Mesenteric fat pad (tissue), 1 donor: Measurements from ENCODE around the gene FGGY. TPM values are rescaled to one million over a fixed set of nuclear protein-coding genes. Genes with fewer than 3 reads are reported as not detected.
"Not testable (repeated sequence)": the region's sequence is repeated elsewhere in the genome, so short reads cannot be mapped to it uniquely, and the experiment has no call there.

ENCODE experiments used
- DNase-seq: peaks from one replicate; pipeline ENCODE4 v3.0.0-alpha.2; 2020; ENCODE audit warnings: low spot score
- total RNA-seq: library from RNA; stranded (reverse); fragmentation: NEBNext Ultra II Directional; extraction: Animal tissue kit (Norgen Biotek cat#: 25700); gene quantifications from one replicate; pipeline ENCODE4 v1.2.1, GENCODE V29; 2021
- donor health status: DM: yes; HTN: yes; CAD: no.

The FGGY gene
- total RNA-seq, 1 donor from 2014 or later = 13.8 TPM

GRCh38 chr1:59541161-59541560 lies 244.3 kb downstream of the FGGY start:
- DNase-seq = no peak

GRCh38 chr1:59541891-59542290 lies 245.0 kb downstream of the FGGY start:
- no peak for DNase-seq

DNA sequence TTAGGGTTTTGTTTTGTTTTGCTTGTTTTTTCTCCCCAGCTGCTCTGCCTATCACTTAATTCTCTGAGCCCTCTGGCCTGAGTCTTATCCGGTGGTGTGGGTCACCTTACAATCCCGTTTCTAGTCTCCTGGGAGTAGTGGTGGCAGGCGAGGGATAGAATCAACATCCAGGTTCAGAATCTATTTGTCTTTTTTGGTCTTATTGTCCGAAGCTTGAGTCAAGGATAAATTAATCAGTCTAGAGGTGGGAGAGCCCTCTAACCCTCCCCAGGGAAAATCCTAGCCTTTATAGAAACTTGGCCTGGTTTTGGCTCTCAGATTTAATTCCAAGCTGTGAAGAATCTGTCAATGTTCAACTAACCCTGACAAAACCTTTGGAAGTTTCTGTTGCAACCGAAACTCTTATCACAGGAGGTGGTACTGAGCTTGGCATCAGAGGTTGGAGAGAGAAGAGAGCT lies 246.3 kb downstream of the FGGY start:
- DNase-seq = no peak

DNA sequence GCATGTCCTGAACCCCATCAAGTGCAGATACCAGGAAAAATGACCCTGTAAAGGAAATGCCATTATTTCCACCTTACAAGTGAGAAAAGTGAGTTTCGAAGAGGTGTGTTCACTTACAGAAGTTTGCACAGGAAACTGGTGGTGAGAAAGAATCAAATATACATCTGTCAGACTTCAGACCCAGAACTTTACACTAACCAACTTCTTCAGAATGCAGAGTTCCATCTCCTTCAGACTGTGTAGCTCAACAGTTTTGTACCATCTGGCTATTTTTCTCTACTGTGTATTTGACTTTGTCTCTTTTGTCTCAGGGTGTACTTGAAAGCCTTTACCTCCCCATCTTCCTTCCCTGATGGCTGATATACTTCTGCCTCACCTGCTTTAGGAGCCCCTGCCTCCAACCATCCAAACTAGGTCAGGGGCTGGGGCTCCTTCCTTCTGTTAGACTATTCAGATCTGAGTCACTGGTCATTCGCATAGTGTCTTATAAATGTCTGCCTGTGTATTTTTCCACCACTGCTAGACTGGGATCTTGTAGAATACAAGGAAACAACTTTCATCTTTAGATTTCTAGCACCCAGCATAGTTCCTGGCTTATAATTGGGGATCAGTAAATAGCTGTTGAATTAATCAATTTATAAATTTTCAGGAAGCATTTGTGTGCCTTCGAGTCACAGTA lies 247.9 kb downstream of the FGGY start:
- DNase-seq = no peak

DNA sequence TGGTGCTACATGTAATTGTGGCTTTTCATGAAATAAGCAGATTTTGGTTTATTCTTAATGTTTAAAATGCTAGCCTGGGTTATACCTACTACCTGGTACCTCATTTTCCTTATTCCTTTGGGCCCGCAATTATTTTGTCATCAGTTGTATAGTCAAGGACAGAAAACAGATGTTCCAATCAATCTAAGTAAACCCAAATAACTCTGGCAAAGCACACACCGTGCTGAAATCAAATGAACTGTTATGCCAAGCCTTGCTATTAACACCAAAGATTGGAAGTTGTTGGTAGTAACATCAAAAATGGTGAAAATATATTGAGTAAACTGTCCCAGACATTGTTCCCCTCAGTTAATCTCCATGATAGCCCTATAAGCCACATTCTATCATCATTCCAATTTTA lies 248.9 kb downstream of the FGGY start:
- no peak for DNase-seq

DNA sequence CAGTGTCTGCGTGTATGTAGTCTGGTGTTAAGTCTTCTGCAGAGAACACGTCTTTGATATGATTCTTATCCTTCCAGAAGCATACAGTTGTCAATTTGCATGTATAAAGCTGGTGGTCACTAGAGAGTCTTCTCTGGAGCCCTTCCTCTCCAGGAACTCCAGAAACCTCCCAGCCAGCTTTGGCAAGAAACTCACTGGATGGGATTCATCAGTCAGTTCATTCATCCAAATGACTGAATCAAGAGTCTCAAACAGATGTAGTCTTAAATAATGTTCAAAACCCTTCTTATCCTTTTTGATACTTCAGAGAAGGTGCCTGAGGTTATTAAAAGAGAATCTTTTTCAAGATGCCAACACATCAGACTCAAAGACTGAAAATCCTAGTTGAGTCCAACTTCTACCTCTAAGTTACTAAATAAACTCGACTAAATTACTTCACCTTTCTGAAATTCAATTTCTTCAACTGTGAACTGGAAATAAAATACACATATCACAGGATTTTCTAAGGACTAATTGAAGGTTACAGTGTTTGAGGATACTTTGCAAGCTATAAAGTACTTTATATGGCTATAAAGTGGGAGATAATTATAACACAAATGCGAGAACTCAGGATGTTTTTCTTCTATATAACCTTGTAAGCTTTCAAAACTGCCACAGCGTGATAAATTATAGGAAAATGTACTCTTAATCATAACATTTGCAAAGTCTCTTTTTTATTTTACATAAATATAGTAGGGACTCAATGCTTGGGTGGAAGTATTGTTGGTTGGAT lies 252.4 kb downstream of the FGGY start:
- no peak for DNase-seq

DNA sequence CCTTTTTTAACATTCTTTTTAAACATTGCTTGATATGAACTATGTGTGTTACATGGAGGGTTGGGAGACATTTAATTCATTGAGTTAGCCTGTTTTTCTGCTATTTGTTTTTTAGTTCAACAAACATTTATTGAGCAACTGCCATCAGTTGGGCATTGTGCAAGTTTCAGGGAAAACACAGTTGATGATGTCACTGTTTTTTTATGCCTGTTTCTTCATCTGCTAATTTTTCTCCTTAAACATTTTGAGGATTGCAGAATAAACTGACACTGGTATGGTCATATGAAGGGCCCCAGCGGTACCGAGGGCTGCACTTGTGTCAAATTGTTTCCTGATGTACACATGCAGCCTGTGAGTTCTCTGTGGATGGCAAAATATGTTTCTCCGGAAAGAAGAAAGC lies 253.0 kb downstream of the FGGY start:
- no peak for DNase-seq

GRCh38 chr1:59552007-59552406 lies 255.1 kb downstream of the FGGY start:
- DNase-seq = no peak

GRCh38 chr1:59553371-59553770 lies 256.5 kb downstream of the FGGY start:
- DNase-seq = no peak

- DNase-seq = no peak
Observed at GRCh38 chr1:59554011-59554663, 257.2 kb downstream of the FGGY start.

GRCh38 chr1:59554752-59555151 lies 257.9 kb downstream of the FGGY start:
- DNase-seq = no peak

DNA sequence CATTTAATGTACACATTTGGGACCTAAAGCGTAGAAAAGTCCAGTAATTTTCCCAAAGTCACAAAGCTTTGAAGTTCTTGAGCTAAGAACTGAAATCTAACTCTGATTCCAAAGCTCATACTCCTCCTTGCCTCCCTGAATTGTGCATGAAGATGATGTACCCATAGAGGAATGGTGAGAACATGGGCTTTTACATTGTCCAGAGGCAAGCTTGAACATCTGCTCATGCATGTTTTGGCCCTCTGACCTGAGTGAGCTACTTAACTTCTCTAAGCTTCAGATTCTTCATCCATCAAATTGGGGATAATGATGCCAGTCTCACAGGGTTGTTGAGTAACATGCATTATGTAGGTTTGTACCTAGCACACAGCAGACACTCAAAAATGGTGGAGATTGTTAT lies 259.5 kb downstream of the FGGY start:
- DNase-seq = no peak

- no peak for DNase-seq
Observed at GRCh38 chr1:59556802-59557548, 260.1 kb downstream of the FGGY start.

GRCh38 chr1:59557549-59557885 lies 260.6 kb downstream of the FGGY start:
- no peak for DNase-seq

DNA sequence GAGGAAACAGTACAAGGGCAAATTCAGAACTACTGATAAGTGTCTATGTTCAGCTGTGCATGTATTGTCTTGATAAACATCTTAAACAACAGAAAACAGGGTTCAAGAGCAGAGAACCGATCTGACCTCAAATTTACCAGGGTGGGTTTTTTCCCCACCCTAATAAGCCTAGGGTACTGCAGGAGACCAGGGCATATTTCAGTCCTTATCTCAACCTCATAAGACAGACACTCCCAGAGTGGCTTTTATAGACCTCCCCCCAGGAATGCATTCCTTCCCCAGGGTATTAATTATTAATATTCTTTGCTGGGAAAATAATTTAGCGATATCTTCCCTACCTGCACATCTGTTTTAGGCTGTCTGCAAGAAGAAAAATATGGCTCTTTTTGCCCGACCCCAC lies 261.7 kb downstream of the FGGY start:
- not testable (repeated sequence) for DNase-seq

- no peak for DNase-seq
Observed at GRCh38 chr1:59560807-59561450, 264.0 kb downstream of the FGGY start.

DNA sequence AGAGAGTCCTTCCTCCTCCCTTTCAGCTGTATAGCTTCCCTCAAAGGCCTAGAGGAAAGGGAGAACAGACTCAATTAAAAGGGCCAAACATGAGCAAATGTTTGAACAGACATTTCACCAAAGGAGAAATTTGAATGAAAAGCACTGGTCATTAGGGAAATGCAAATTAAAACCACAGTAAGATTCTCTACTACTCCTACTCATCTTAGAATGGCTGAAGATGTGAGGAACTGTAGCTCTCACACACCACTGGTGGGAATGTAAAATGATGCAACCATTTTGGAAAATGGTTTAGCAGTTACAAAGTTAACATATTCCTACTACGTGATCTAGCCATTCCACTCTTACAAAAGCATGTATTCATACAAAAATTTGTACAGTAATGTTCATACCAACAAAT lies 264.9 kb downstream of the FGGY start:
- DNase-seq = no peak

- no peak for DNase-seq
Observed at GRCh38 chr1:59564192-59564891, 267.4 kb downstream of the FGGY start.

- no peak for DNase-seq
Observed at GRCh38 chr1:59565611-59566410, 268.9 kb downstream of the FGGY start.
